WTC11 (cell line): ENCODE results near the gene PAPOLG. TPM values are rescaled to one million over a fixed set of nuclear protein-coding genes. Genes with fewer than 3 reads are reported as not detected.

Source experiments
- ATAC-seq: fragments of 200-7000 bp; cut with Tn5 transposase; 2 replicates; pipeline ENCODE4 v1.10.0; 2021; ENCODE audit warnings: mild to moderate bottlenecking, moderate library complexity
- Bru-seq: library from RNA; stranded (reverse); fragments of 400-500 nt; gene quantifications from one replicate; lab custom pipeline; 2021; lab: Mats Ljungman, UMichigan
- CTCF ChIA-PET: fragments of 300-600 bp; sonication (Branson Sonifier 250); formaldehyde crosslinking; loops from one replicate; lab custom pipeline; 2021; ENCODE audit warnings: antibody characterized with exemption; lab: Charles Lee
- POLR2A ChIA-PET: fragments of 350-600 bp; sonication (Branson Sonifier 250); formaldehyde crosslinking; loops from one replicate; lab custom pipeline; 2021; ENCODE audit warnings: antibody characterized with exemption; lab: Charles Lee
- DNase-seq: peaks from one replicate; pipeline ENCODE4 v3.0.0; 2021; ENCODE audit warnings: low spot score
- H3K27ac Mint-ChIP-seq: 2 replicates; pipeline ENCODE4 v1.8.0; 2021; ENCODE audit warnings: mixed read lengths
- H3K27me3 Mint-ChIP-seq: 2 replicates; pipeline ENCODE4 v1.8.0; 2021; ENCODE audit warnings: low read depth, mild to moderate bottlenecking, moderate library complexity, mixed read lengths
- H3K36me3 Mint-ChIP-seq: 2 replicates; pipeline ENCODE4 v1.8.0; 2021; ENCODE audit warnings: mixed read lengths
- H3K4me1 Mint-ChIP-seq: 2 replicates; pipeline ENCODE4 v1.8.0; 2022; ENCODE audit warnings: mixed read lengths
- H3K4me3 Mint-ChIP-seq: 2 replicates; pipeline ENCODE4 v1.8.0; 2021; ENCODE audit warnings: mild to moderate bottlenecking, moderate library complexity, mixed read lengths
- H3K9me3 Mint-ChIP-seq: 2 replicates; pipeline ENCODE4 v1.8.0; 2021; ENCODE audit warnings: mixed read lengths
- ATF1 ChIP-seq: sonication (generic); formaldehyde crosslinking; IDR thresholded peaks from 2 replicates; pipeline ENCODE4 v1.8.1; 2023; ENCODE audit warnings: mild to moderate bottlenecking, moderate library complexity, missing genetic modification reagents
- CBFB ChIP-seq: sonication (generic); formaldehyde crosslinking; IDR thresholded peaks from 2 replicates; pipeline ENCODE4 v1.8.1; 2022; ENCODE audit warnings: mild to moderate bottlenecking, low read depth, missing genetic modification reagents
- CREM ChIP-seq: sonication (generic); formaldehyde crosslinking; IDR thresholded peaks from 2 replicates; pipeline ENCODE4 v1.8.1; 2022; ENCODE audit warnings: mild to moderate bottlenecking, missing genetic modification reagents, moderate library complexity
- ELF4 ChIP-seq: sonication (generic); formaldehyde crosslinking; IDR thresholded peaks from 2 replicates; pipeline ENCODE4 v1.8.1; 2022; ENCODE audit warnings: low read depth, mild to moderate bottlenecking, moderate library complexity, missing genetic modification reagents
- MAX ChIP-seq: sonication (generic); formaldehyde crosslinking; IDR thresholded peaks from 2 replicates; pipeline ENCODE4 v1.8.0; 2022; ENCODE audit warnings: mild to moderate bottlenecking, missing genetic modification reagents
- MXD4 ChIP-seq: fragments of 250-450 bp; sonication (Bioruptor Pico); IDR thresholded peaks from 2 replicates; pipeline ENCODE4 v1.8.0; 2021; ENCODE audit warnings: mild to moderate bottlenecking, moderate library complexity, borderline replicate concordance
- PRDM15 ChIP-seq: sonication (generic); formaldehyde crosslinking; IDR thresholded peaks from 2 replicates; pipeline ENCODE4 v1.8.0; 2022; ENCODE audit warnings: missing genetic modification reagents
- RORB ChIP-seq: fragments of 250-450 bp; sonication (Bioruptor Pico); IDR thresholded peaks from 2 replicates; pipeline ENCODE4 v1.9.0; 2021; ENCODE audit warnings: mild to moderate bottlenecking
- SMAD3 ChIP-seq: sonication (generic); formaldehyde crosslinking; IDR thresholded peaks from 2 replicates; pipeline ENCODE4 v1.8.0; 2022; ENCODE audit warnings: missing genetic modification reagents, mild to moderate bottlenecking, borderline replicate concordance
- SP1 ChIP-seq: sonication (generic); formaldehyde crosslinking; conservative IDR thresholded peaks from 2 replicates; pipeline ENCODE4 v1.8.1; 2022; ENCODE audit warnings: missing genetic modification reagents
- ZNF423 ChIP-seq: fragments of 250-450 bp; sonication (Bioruptor Pico); IDR thresholded peaks from 2 replicates; pipeline ENCODE4 v2.1.2; 2022; ENCODE audit warnings: mild to moderate bottlenecking, moderate library complexity
- long read RNA-seq, 3 experiments: library from RNA in 1 of 3; library from capped mRNA in 1 of 3; library from polyadenylated mRNA in 1 of 3; unstranded in 2 of 3; stranded (forward) in 1 of 3; transcript quantifications; one replicate each; pipeline ENCODE4 v2.0.0, GENCODE V29; 2021
- total RNA-seq: library from RNA; stranded (reverse); gene quantifications from 3 replicates; pipeline ENCODE4 v1.2.3, GENCODE V29; 2021
- TF ChIP-seq, protein P1 (sequence below): sonication (generic); formaldehyde crosslinking; IDR thresholded peaks from 2 replicates; pipeline ENCODE4 v1.8.0; 2023; ENCODE audit warnings: mild to moderate bottlenecking, missing genetic modification reagents
- TF ChIP-seq, protein P2 (sequence below): sonication (generic); formaldehyde crosslinking; IDR thresholded peaks from 2 replicates; pipeline ENCODE4 v1.8.0; 2022; ENCODE audit warnings: mild to moderate bottlenecking, missing genetic modification reagents
- TF ChIP-seq, protein P3 (sequence below): fragments of 250-450 bp; sonication (Bioruptor Pico); IDR thresholded peaks from 2 replicates; pipeline ENCODE4 v1.8.0; 2021; ENCODE audit warnings: mild to moderate bottlenecking

The PAPOLG gene
- total RNA-seq, result 19.8 to 22.5 TPM (median 21.5 TPM) in 3 replicates
- percentile 85 among the genes with signal in this experiment for Bru-seq, nascent RNA
- long read RNA-seq, experiment 1, full-length matches to known transcripts, result 88 of 129 reads
- long read RNA-seq, experiment 1, partial matches to known transcripts, result 13 of 129 reads
- long read RNA-seq, experiment 1, other reads (novel, unspliced or antisense), result 28 of 129 reads
- long read RNA-seq, experiment 2, full-length matches to known transcripts, result 5 of 22 reads
- long read RNA-seq, experiment 2, partial matches to known transcripts, result 10 of 22 reads
- long read RNA-seq, experiment 2, other reads (novel, unspliced or antisense), result 7 of 22 reads
- long read RNA-seq, experiment 3, full-length matches to known transcripts, result 2 of 6 reads
- long read RNA-seq, experiment 3, partial matches to known transcripts, result 2 of 6 reads
- long read RNA-seq, experiment 3, other reads (novel, unspliced or antisense), result 2 of 6 reads

DNA sequence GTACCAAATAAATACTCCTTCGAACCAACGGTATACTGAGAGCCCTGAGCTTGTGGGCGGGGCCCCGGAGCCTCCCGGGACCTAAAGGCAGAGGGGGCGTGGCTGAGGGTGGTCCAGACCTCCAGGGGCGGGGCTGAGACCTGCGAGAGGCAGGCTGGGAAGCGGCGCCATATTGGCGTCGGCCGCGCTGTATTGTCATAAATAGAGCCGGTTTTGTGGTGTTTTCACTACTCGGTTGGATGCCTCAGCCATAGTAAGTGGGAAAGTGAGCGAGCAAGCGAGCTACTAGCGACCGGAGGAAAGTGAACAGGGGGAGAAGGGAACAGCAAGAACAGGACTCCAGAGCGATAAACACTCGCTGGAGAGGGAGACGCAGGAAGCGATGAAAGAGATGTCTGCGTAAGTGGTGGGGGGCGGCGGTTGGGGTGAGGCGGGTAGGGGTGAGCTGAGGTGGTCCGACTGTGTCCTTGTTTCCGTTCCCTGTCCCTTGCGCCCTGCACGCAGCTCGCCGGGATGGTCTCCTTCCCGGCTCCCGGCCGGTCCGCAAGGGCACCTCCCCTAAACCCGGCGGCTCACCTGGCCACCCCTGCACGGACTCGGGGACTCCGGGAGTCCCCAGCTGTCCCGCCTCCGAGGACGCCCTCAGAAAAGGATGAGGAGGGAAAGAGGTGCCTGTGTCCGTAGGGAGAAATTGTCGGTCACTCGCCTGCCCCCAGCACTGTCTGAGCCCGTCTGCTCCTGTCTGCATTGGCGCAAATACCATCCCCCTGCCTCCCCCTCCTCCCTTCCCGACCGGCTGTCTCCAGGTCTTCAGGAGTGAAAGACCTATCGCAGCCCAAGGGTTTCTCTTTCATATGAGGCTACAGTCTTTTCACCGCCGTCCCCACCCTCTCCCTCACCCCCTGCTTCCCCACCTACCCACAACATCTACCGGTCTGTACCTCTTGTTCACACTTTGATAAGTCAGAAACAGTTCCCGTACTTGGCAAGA lies at the start of gene PAPOLG:
Gene PAPOLG (plus strand): TSS at position 172 of the 991 bp plus-strand sequence. CDS start 211 bp downstream, at position 383.
- H3K9me3 Mint-ChIP-seq, result no peaks in the 10 kb centered on the region

More for the DNA sequence above, at the start of gene PAPOLG:
- peaks cover 20% of the 10 kb centered on the region for H3K4me1 Mint-ChIP-seq
- peak within 1 kb of the TSS; percentile 100 for H3K27ac Mint-ChIP-seq
- ATAC-seq (peak; percentile 97), DNase-seq (peak; percentile 99)
- no peaks in the 10 kb centered on the region for H3K27me3 Mint-ChIP-seq
- POLR2A ChIA-PET, result interaction anchor here (0.6 to 1.1 kb wide), 4 partner anchors 30 to 126 kb away, joined by 3 to 6 read pairs (median 3); partner anchors contain the start of gene REL
- peak within 1 kb of the TSS; percentile 100 for H3K4me3 Mint-ChIP-seq
- TF ChIP-seq PRDM15 (CRISPR knock-in tag) (0 out of 2 replicates have a peak, but pooled peaks have one; percentile 29), MXD4 (no peak), SP1 (peak; percentile 65), RORB (no peak), CREM (no peak), MAX (CRISPR knock-in tag) (0 out of 2 replicates have a peak, but pooled peaks have one; percentile 56), ELF4 (CRISPR knock-in tag) (no peak), SMAD3 (no peak), ATF1 (CRISPR knock-in tag) (no peak), ZNF423 (CRISPR knock-in tag) (no peak), CBFB (CRISPR knock-in tag) (no peak)
- TF ChIP-seq, protein P1, sequence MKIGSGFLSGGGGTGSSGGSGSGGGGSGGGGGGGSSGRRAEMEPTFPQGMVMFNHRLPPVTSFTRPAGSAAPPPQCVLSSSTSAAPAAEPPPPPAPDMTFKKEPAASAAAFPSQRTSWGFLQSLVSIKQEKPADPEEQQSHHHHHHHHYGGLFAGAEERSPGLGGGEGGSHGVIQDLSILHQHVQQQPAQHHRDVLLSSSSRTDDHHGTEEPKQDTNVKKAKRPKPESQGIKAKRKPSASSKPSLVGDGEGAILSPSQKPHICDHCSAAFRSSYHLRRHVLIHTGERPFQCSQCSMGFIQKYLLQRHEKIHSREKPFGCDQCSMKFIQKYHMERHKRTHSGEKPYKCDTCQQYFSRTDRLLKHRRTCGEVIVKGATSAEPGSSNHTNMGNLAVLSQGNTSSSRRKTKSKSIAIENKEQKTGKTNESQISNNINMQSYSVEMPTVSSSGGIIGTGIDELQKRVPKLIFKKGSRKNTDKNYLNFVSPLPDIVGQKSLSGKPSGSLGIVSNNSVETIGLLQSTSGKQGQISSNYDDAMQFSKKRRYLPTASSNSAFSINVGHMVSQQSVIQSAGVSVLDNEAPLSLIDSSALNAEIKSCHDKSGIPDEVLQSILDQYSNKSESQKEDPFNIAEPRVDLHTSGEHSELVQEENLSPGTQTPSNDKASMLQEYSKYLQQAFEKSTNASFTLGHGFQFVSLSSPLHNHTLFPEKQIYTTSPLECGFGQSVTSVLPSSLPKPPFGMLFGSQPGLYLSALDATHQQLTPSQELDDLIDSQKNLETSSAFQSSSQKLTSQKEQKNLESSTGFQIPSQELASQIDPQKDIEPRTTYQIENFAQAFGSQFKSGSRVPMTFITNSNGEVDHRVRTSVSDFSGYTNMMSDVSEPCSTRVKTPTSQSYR, result no peak
- TF ChIP-seq, protein P2, sequence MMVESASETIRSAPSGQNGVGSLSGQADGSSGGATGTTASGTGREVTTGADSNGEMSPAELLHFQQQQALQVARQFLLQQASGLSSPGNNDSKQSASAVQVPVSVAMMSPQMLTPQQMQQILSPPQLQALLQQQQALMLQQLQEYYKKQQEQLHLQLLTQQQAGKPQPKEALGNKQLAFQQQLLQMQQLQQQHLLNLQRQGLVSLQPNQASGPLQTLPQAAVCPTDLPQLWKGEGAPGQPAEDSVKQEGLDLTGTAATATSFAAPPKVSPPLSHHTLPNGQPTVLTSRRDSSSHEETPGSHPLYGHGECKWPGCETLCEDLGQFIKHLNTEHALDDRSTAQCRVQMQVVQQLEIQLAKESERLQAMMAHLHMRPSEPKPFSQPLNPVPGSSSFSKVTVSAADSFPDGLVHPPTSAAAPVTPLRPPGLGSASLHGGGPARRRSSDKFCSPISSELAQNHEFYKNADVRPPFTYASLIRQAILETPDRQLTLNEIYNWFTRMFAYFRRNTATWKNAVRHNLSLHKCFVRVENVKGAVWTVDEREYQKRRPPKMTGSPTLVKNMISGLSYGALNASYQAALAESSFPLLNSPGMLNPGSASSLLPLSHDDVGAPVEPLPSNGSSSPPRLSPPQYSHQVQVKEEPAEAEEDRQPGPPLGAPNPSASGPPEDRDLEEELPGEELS (CRISPR knock-in tag), result no peak
- TF ChIP-seq, protein P3, sequence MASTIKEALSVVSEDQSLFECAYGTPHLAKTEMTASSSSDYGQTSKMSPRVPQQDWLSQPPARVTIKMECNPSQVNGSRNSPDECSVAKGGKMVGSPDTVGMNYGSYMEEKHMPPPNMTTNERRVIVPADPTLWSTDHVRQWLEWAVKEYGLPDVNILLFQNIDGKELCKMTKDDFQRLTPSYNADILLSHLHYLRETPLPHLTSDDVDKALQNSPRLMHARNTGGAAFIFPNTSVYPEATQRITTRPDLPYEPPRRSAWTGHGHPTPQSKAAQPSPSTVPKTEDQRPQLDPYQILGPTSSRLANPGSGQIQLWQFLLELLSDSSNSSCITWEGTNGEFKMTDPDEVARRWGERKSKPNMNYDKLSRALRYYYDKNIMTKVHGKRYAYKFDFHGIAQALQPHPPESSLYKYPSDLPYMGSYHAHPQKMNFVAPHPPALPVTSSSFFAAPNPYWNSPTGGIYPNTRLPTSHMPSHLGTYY (CRISPR knock-in tag), result no peak
- H3K36me3 Mint-ChIP-seq, result peaks cover 20% of the 10 kb centered on the region
- CTCF ChIA-PET, result interaction anchor here (0.6 to 2.0 kb wide), 5 partner anchors 8 to 243 kb away, joined by 3 to 17 read pairs (median 5); no protein-coding TSS in a partner anchor
